NCI-H1417 treated with DMSO at 0.1 percent for 48 hours (cell line): Measurements from ENCODE around the gene APP.
A peak's percentile ranks its signal among the peaks of the same experiment; 100 is the strongest.
"Not testable (repeated sequence)": the region's sequence is repeated elsewhere in the genome, so short reads cannot be mapped to it uniquely, and the experiment has no call there.

ENCODE experiments used
- DNase-seq: peaks from one replicate; lab custom pipeline; 2025; lab: John Stamatoyannopoulos, UW

The APP gene

DNA sequence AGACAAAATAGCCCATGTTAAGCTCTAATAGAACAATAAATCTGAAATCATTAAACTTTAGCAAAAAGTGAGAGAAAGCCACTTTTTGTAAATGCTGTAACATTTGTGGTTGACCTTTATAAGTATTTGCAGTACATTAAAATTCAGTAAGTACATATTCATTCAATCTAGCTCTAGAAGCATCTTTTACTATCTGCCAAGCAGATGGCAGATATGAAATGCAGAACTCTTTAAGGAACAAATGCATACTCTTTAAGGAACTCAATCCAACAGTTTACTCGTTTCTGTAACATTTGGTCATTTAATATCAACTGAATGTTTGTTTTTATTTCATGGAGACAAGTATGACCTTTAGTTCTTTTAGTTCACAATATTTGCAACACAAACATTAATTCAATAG, 150.1 kb downstream of the APP start:
- DNase-seq: no peak

DNA sequence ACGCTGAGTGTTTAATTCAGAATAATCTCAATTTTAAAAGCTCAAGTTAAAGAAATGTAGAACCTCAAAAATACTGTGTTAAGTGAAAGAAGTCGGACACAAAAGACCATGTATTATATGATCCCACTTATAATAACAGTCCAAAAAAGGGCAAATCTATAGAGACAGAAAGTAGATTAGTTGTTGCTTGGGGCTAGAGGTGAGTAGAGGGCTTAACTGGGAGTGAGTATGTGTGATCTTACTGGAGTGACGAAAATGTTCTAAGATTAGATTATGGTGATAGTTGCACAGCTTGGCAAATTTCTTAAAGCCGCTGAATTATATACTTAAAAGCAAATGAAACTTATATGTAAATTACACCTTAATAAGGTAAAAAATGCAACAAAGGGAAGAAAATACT, 150.5 kb downstream of the APP start:
- no peak for DNase-seq

DNA sequence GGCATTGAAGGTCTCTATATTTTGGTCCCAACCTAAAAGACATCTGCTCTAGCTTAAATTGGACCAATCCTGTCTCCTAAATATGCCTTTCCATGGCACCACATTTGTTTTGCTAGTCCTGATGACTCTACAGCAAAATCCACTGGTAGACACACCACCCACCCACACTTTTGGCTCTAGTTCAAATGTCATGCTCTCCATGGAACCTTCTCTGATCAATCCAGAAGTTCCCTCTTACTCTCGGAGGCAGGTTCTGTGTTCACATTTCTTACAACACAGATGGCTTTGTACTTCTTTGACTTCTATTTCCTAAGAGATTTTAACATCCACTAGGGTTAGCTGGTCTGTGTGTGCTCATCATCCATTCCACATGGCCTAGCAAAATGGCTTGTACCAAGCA, 151.3 kb downstream of the APP start:
- no peak for DNase-seq

DNA sequence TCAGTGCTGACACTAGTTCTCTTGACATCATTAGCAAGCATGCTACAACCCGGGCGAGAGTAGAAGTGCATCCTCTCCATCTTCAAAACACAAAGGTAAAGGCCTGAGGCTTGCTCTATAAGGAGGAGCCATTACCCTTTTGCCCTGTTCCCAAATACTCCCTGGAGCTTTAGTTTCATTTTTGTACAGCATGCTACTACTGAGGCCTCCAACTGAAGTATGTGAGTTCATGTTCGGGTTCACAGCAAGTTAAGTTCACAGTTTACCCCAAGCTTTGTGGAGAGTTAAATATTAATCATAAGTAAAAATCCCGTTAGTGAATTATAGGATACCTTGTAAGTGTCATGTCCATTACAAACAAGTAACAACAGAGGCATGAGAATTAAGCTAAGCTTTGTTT, 156.6 kb downstream of the APP start:
- DNase-seq: no peak

- DNase-seq: not testable (repeated sequence)
Measured at GRCh38 chr21:26012482-26012881, 158.1 kb downstream of the APP start.

GRCh38 chr21:26011292-26011940, 159.2 kb downstream of the APP start:
- no peak for DNase-seq

GRCh38 chr21:26007951-26008498, 162.5 kb downstream of the APP start:
- peak; percentile 58 for DNase-seq

GRCh38 chr21:26005464-26005863, 165.1 kb downstream of the APP start:
- no peak for DNase-seq

- no peak for DNase-seq
Measured at GRCh38 chr21:26003404-26003803, 167.2 kb downstream of the APP start.

DNA sequence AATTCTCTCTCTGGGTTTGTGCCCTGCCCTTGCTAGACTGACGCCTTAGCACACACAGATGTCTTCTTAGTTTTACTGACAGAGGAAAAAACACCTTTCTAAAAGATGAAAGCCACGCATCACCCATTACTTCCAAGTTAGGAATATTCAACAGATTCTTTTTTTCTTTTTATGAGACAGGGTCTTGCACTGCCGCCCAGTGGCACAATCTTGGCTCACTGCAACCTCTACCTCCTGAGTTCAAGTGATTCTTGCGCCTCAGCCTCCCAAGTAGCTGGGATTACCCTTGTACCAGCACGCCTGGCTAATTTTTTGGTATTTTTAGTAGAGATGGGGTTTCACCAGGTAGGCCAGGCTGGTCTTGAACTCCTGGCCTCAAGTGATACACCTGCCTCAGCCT, 169.2 kb downstream of the APP start:
- DNase-seq: no peak

GRCh38 chr21:25999921-26000582, 170.5 kb downstream of the APP start:
- no peak for DNase-seq

- peak; percentile 95 for DNase-seq
Measured at GRCh38 chr21:25997788-25998611, 172.6 kb downstream of the APP start.

- no peak for DNase-seq
Measured at GRCh38 chr21:25995278-25995677, 175.3 kb downstream of the APP start.

- no peak for DNase-seq
Measured at GRCh38 chr21:25994758-25995163, 175.8 kb downstream of the APP start.

DNA sequence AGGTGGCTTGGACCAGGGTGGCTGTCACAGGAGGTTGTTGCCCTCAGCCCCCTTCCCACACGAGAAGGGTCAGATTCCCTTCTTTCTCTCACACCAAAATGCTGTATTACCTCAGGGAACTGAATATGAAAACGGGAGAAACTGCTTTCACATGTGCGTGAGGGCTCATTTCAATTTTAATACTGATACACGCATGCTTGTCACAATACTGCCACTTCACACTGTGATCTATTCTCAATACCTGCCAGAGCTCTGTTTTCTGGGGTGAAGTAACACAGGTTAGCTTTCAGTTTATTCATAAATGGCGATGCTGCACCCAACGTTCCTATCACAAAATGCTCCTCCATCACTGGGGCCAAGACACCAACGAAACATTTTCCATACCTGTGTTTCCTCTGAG, 181.8 kb downstream of the APP start:
- no peak for DNase-seq

GRCh38 chr21:25987531-25987930, 183.0 kb downstream of the APP start:
- no peak for DNase-seq

DNA sequence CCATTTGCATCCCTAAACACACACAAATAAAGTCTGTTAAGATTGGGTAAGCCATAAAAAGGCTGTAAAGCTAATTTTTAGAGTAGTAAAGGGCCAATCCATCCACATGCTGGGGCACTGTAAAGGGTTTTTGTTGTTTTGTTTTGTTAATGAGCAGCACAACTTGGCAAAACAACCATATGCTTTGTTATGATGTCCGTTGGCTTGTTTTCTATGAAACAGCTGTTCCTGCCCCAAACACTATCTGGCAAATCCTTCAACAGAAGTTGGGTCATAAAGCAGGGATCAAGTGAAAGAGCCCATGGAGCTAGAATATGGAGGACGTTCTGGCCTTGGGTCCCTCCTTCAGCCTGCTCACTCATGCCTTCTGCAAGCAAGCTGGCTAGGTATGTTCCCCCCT, 183.6 kb downstream of the APP start:
- no peak for DNase-seq

GRCh38 chr21:25985990-25986389, 184.6 kb downstream of the APP start:
- DNase-seq: no peak

DNA sequence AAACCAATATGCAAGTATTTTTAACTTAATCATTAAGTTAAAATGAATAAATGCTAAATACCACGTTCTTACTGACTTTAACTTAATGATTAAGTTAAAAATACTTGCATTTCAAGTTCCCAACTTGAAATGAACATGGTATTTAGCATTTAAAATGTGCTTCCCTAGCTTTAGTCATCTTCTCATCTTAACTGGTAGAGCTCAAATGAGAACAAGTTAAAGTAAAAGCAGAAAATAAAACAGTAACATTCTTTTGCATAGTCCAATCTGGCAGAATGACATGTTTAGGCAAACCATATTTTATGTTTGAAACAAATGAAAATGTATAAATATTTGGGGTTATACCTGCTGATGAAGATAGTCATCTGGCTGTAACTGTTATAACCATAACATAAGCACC, 186.0 kb downstream of the APP start:
- no peak for DNase-seq

DNA sequence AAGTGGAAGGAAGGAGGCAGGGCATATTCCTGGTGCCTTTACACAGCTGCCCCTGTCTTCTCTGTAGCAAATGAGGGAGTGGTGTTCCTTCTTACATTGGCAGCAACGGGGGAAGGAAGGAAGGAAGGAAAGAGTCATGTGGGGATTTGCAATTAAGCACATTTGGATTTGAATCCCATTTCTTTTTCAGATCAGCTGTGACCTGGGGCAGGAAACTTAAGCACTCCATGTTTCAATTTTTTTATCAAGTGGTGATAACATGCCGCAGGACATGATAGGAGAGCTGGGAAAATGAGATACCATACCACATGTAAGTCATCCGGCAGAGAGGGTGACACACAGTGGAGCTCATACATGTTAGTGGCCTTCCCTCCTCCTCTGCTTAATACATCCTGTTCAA, 186.8 kb downstream of the APP start:
- no peak for DNase-seq

DNA sequence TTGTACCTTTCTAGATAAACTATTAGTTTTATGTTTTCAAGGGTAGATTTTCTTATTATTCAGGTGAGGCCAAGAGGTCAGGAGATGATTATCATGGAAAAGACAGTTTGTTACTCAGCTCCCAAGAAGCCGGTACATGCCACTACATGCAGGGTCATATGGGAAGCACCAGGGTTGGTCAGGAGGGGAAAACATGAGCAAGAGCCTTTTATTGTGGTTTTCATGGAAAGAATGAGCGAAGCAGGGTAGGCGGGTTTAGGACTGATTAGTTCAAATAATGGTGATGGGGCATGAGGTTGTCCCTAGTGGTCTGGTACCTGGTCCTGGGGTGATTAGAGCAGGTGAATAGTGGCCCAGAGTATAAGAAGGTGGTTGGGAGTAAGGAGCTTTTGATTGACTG, 189.9 kb downstream of the APP start:
- no peak for DNase-seq

DNA sequence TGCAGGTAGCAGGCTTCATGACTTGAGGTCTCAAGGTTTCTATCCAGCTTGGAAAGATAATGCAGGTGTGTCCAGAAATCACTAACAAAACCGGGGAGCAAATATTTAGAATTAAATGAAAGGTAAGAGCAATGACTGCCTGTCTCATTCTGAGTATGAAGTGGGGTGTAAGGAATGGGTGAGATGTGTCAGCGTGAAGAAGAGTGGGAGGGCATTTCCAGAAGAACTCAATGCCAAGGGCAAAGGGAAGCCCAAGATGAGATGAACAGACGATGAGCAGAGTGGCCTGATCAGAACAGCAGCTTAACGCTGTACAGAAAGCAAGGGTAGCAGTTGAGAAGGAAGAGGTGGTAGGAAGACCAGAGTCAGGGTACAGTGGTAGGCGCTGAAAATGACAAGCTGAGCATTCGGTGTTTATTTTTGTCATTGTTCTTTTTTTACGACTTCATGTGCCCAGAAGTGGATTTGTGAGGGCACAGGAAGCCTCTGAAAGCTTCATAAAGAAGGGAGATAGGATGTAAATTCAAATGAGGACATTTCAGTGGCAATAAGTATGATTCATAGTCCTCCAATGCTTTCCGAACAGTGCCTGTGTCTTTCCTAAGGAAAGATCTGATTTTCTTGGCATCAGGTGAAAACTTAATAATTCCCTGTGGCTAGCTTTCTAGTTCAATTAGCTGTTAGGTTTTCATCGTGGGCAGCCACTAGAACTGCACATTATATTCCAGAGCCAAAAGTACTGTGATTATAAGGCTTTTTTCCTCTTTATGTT, 190.5 kb downstream of the APP start:
- no peak for DNase-seq
